Hematopoietic multipotent progenitor cell treated with erythropoietin and hydrocortisone succinate and interleukin-3 and kit ligand, for 4 days (in vitro differentiated cells): ENCODE results near the gene IQCF6.
A peak's percentile ranks its signal among the peaks of the same experiment; 100 is the strongest.
"Not testable (repeated sequence)": the region's sequence is repeated elsewhere in the genome, so short reads cannot be mapped to it uniquely, and the experiment has no call there.

Experiments used
- DNase-seq: peaks from one replicate; pipeline ENCODE4 v3.0.0-alpha.2; 2015

Gene IQCF6

DNA sequence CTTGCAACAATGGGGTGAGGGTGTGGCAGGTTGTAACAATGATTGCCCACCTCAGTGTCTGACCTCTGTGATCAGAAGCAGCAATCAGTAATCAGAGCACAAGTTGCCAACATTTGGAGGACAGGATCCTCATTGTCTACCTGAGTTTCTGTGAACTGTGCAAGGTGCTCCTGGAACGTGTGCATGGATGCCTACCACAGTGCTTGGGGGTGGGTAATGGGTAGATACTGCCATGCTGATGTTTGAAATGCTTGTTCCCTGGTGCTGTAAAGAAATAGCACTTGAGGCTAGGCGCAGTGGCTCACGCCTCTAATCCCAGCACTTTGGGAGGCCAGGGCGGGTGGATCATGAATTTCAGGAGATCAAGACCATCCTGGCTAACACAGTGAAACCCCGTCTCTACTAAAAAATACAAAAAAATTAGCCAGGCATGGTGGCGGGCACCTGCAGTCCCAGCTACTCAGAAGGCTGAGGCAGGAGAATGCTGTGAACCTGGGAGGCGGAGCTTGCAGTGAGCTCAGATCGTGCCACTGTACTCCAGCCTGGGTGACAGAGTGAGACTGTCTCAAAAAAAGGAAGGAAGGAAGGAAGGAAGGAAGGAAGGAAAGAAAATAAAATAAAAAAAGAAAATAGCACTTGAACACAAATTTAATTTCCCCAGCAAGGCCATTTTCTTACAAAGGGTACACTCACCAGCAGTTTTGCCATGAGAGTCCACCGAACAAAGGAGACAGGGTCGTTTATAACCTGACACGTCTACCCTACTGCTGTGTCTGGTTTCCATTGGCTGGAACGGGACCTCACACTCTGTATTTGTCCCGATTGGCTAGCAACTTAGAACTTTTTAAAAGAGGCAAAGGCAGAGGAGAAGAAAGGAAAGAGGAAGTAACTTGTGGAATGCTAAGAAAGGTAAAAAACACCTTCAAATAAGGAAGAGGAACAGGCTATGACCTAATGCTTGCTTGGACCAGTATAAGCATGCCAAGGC lies 25.0 kb downstream of the IQCF6 start:
- DNase-seq, result not testable (repeated sequence)

DNA sequence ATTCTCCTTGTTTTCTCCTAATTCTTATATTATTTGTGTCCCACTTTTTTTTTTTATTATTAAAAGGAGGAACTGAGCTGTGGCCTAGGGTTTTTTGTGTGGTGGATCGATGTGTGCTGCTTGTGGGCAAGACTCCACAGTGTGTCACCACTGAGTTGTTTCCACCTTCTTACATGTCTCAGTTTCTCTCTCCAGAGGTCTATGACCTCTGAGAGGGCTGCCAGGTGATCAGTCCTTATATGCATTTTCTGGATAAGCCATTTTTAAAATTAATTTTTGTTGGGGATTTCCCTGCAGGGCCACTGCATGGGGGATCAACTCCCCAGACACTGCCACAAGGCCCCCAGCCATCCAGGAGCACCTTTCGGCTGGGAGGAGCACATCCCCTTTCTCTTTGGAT lies 27.8 kb downstream of the IQCF6 start:
- DNase-seq, result no peak

DNA sequence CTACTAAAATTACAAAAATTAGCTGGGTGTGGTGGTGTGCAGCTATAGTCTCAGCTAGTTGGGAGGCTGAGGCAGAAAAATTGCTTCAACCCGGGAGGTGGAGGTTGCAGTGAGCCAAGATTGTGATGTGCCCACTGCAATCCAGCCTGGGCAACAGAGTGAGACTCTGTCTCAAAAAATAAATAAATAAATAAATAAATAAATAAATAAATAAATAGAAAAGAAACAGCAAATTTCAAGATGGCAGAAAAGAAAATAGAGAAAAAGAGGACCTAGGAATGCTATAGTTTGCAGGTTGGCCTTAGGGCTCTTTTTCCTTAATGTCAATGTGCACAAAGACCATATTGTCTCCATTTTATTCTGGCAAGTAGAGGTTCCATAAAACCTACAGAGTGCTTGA lies 28.2 kb downstream of the IQCF6 start:
- DNase-seq, result no peak

DNA sequence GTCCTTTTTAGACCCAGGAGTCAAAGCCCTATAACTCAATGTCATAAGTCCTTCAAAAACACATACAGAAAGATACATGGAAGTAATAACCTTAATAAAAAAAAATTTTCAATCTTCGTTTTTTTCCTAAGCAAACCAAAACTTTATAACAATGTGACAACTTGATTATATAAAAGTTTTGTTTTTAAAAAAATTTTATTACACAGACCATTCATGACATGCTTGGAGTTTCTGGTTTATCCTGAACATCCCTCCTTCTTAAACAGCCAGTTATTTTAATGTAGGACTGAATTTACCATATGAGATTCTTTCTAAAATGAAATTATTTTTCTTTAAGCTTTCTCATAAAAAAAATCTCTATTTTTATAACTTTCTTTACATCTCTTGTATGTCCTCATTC lies 30.7 kb downstream of the IQCF6 start:
- DNase-seq, result no peak

DNA sequence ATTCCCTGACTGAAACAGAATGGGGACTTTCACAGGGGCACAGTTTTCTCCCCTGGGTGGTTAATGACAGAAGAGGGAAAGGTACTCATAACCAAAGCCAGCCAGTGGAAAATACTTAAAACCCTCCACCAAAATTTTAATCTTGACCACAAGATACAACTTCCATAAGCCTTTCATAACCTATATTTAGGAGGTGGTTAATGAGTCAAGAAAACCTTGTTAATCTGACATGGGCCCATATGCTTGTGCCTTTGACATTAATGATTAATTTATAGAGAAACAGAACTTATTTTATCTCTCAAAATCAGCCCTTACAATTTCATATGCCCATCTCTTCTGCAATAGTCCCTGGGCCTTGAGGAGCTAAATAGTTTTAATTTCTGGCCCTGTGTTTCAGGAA lies 31.2 kb downstream of the IQCF6 start:
- no peak for DNase-seq

DNA sequence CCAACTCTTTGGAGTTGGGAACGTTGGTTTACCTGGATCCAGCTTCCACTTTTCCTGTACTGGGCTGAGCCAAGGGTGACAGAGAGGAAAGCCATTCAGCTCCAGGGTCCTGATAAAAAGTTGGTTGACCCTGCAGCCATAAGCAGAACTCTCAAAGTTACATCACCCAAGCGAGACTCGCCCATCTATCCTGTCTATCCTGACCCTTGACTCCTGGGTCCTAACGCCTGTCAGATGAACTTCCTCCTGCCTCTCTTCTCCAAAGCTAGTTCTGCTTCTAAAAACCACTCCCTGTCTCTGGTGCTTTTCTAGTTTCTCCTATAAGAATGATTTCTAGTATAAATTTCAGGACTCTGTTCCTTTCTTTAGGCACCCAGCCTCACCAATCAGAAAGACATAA lies 36.1 kb downstream of the IQCF6 start:
- DNase-seq, result peak; percentile 62

DNA sequence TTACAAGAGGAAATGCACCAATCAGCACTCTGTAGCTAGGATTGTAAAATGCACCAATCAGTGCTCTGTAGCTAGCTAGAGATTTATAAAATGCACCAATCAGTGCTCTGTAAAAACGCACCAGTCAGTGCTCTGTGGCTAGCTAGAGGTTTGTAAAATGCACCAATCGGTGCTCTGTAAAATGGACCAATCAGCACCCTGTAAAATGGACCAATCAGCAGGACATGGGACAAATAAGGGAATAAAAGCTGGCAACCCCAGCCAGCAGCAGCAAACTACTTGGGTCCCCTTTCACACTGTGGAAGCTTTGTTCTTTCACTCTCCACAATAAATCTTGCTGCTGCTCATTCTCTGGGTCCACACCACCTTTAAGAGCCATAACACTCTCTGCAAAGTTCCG lies 36.7 kb downstream of the IQCF6 start:
- DNase-seq, result not testable (repeated sequence)

DNA sequence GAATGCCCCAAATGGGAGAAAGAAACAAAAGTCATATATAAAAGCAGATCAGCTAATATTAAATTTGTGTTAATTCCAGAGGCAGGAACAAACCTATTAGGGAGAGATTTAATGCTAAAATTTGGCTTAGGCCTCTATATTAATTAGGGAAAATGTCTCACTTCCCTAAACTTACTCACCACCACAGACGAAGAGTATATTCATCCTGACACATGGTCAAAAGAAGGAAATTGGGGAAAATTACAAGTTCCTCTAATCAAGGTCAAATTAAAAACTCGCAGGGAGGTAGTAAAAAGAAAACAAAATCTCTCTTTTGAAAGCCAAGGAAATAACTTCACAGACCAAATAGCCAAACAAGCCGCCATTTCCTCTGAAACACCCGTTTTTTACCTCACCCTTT lies 39.9 kb downstream of the IQCF6 start:
- no peak for DNase-seq

DNA sequence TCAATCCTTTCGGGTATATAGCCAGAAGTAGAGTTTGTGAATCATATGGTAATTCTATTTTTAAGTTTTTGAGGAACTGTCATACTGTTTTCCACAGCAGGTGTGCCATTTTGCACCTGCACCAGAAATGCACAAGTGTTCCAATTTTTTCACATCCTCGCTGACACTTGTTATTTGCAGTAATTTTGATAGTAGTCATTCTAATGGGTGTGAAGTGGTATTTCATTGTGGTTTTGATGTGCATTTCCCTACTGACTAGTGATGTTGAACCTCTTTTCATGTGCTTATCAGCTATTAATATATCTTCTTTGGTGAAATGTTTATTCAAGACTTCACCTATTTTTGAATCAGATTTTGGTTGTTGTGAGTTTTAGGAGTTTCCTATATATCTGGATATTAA lies 43.1 kb downstream of the IQCF6 start:
- no peak for DNase-seq

DNA sequence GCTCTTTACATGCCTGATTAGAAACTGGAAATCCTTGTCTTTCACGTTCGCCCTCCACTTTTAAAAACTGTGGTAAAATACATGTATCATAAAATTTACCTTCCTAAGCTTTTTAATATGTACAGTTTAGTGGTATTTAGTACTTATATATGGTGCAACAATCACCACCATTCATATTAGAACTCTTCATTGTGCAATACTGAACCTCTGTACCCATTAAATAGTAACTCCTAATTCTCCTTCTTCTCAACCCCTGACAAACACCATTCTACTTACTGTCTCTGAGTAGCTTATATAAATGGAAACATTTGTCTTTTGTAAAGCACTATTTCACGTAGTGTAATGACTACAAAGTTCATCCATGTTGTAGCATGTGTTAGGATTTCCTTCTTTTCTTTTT lies 44.0 kb downstream of the IQCF6 start:
- DNase-seq, result no peak

DNA sequence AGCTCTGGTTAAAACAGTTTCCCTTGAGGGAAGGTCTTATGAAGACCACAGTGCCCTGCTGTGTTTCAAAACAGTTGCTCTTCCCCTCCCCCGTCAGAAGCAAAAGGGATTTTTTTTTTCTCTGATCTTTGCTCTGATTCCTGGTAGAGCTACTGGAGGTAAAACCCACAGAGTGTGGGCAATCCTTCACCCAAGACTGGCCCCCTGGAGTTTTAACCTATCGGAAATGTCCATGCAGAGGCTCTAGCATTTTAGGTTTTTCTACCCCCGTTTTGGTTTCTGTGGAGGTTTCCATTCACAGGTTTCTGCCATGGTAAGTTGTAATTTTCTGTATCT lies 44.5 kb downstream of the IQCF6 start:
- DNase-seq, result peak; percentile 41

DNA sequence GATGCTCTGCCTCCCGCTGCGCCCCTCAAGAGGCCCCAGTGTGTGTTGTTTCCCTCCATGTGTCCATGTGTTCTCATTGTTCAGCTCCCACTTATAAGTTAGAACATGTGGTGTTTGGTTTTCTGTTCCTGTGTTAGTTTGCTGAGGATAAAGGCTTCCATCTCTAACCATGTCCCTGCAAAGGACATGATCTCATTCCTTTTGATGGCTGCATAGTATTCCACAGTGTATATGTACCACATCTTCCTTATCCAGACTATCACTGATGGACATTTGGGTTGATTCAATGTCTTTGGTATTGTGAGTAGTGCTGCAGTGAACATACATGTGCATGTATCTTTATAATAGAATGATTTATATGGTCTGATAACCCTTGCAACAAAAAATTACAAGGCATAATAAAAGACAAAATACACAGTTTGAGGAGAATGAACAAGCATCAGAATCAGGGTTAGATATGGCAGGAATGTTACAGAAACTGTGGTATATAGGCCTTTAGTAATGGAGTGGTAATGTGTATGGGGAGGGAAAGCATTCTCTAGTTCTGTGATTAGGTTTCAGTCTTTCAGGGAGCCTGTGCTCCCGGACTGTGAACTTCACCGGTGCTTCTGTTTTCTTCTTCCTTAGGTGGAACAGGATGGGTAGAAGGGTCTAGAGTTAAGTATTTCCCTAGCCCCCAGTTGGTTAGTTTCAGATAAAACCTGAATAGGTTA lies 45.0 kb downstream of the IQCF6 start:
- no peak for DNase-seq

DNA sequence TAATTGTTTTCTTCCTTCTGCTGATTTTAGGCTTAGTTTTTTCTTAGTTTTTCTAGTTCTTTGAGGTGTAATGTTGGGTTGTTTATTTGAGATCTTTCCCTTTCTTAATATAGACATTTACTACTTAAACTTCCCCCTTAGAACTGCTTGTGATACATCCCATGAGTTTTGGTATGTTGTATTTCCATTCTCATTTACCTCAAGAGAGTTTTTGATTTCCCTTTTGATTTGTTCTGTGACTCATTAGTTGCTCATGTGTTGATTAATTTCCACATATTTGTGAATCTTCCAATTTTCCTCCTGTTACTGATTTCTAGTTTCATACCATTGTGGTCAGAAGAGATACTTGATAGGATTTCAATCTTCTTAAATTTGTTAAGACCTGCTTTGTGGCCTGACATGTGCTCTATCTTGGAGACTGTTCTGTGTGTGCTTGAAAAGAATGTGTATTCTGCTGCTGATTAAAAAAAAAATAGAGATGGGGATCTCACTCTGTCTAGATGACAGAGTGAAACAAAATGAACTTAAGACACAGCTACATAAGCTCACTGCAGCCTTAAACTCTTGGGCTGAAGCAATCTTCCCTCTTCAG lies 49.9 kb downstream of the IQCF6 start:
- DNase-seq, result no peak
